ENCODE measurements around the gene NUP58.

NUP58 gene

DNA sequence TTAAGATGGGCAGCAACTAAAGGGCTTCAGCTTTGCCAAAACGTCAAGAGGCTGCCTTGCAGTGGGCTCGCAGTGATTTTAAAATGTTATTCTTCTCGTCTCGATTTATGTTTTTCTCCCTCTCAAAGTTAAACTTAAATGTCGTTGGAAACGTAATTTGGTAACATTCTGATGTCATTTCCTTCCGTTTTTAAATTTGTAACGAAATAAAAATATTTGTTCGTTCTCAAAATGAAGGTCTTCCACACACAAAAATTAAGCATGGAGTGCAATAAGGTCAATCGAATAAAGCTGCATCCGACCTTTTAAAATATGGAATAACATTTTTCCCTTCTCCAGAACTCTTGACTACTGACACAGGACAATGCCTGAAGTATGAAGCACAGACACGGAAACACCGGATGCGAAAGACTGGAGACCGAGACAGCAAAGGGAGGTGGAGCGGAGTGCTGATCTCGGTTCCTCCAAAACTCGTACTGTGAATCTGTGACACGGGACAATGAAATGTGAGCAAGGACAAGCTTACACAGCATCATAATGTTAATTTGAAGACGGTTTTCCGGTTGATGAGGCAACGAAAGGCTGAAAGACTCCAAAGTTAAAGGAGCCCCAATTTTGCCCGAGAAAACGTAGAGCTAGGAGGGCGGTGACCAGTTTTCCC lies 15.0 kb upstream of the NUP58 start:
- no peak for TF ChIP-seq CTCF (IDR thresholded peaks at IDR 0.05; ENCODE audit: control insufficient read depth, extremely low read depth, insufficient read depth)
- no peak for DNase-seq (ENCODE audit: low read depth)
- H3K4me3 ChIP-seq (ENCODE audit: low read depth, low read length): peak overlapping the region; percentile 86

DNA sequence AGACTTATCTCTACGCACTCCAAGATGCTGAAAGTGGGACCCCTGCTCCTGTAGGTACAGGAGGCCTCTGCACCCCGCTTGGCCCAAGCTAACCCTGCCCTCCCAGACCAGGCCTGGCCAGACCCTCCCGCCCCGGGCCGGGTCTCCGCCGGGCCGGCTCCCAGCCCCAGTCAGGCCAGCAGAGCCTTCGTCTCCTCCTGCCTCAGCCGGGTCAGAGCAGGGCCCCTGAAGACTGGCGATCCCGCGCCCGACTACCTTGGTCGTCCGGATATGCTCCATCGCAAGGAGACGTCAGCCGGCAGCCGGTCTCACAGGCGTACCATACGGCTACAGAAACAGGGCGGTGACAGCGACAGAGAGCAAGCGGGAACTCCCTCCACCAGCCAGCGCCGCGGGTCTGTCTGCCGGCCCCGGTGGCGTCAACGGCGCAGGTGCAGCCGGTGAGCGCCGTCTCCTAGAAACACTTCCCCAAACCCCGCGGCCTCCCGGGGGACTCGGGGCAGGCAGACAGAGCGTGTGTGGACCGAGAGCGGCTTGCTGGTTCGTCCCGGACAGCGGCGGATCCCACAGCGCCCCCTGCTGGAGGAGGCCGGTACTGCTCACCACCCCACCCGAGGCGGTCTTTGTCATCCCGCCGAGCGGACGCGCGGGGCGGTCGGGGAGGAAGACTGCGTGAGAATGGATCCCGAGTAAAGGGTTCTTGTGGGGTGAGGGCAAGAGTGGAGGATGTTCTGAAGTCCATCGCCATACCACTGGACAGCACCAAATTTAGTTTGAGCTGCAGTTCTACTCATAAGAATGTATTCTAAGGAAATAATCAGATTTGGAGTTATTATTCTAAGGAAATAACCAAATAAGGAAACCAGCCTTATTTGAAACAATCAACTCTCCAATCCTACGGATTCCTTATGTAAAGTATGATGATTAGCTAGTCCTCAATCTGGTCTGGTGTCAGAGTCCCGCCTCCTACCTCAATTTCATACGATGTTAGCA lies 14.2 kb upstream of the NUP58 start, which contains the start of gene MTMR6:
Gene MTMR6, minus strand, starts transcription at position 520 of the 993 bp plus-strand sequence. Its CDS starts 241 bp downstream, at position 279.
- TF ChIP-seq CTCF (IDR thresholded peaks at IDR 0.05; ENCODE audit: control insufficient read depth, extremely low read depth, insufficient read depth): peak; percentile 85
- DNase-seq (ENCODE audit: low read depth): no peak
- H3K4me3 ChIP-seq (ENCODE audit: low read depth, low read length): peak within 1 kb of the TSS; percentile 86

DNA sequence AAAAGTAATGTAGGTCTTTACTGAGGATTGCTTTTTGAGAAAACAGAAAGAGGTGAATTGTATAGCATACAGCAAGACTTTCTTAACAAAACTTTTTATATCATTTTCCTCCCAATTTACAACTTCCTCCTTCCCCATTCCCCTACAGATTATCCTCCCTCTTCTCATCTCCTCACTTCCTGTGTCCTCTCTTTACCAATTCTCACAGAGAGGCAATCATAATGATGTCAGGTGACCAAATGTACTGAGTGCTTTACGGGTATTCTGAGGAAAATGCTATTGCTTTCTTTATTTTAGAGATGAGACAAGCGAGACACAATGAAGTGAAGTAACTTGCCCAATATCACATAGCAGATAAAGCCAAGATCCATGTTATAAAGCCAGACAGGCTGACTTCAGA lies 12.5 kb upstream of the NUP58 start:
- H3K4me3 ChIP-seq (ENCODE audit: low read depth, low read length): no peak overlapping the region
- no peak for TF ChIP-seq CTCF (IDR thresholded peaks at IDR 0.05; ENCODE audit: control insufficient read depth, extremely low read depth, insufficient read depth)
- DNase-seq (ENCODE audit: low read depth): no peak

- no peak for TF ChIP-seq CTCF (IDR thresholded peaks at IDR 0.05; ENCODE audit: control insufficient read depth, extremely low read depth, insufficient read depth)
- H3K4me3 ChIP-seq (ENCODE audit: low read depth, low read length): no peak overlapping the region
- no peak for DNase-seq (ENCODE audit: low read depth)
These were observed 9.7 kb upstream of the NUP58 start for GRCh38 chr13:25291691-25292090.

DNA sequence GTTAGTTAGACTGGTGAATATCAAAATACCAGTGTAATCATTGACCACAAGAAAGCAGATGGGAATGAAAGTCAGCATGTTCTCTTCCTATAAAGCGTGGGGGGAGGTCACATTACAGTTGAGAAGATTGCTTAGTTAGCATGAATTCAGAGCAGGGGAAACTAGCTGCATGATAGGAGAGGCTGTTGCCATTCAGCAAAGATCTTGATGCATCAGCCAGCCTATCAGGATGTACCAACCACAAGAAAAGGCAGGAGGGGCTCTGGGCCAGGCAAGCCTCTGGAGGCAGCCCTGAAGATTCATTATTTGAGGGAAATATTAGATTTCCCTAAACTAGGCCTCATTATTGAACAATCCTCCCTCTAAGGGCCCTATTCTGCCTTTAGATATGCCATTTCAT lies 9.1 kb upstream of the NUP58 start:
- no peak for TF ChIP-seq CTCF (IDR thresholded peaks at IDR 0.05; ENCODE audit: control insufficient read depth, extremely low read depth, insufficient read depth)
- no peak for DNase-seq (ENCODE audit: low read depth)

GRCh38 chr13:25295228-25295627 lies 6.2 kb upstream of the NUP58 start:
- no peak for DNase-seq (ENCODE audit: low read depth)
- no peak for TF ChIP-seq CTCF (IDR thresholded peaks at IDR 0.05; ENCODE audit: control insufficient read depth, extremely low read depth, insufficient read depth)

More for the DNA sequence above, 9.1 kb upstream of the NUP58 start:
- no peak overlapping the region for H3K4me3 ChIP-seq (ENCODE audit: low read depth, low read length)

More at GRCh38 chr13:25295228-25295627, 6.2 kb upstream of the NUP58 start:
- H3K4me3 ChIP-seq (ENCODE audit: low read depth, low read length): no peak overlapping the region

Data from LNCaP clone FGC (cell line).